GM19193 (cell line): ENCODE results near the gene PAX2.

Experiments
- POLR2A ChIP-seq: IDR thresholded peaks from 4 replicates; pipeline ENCODE4 v1.6.1; 2011; ENCODE audit not compliant: insufficient read depth, insufficient read length; ENCODE audit errors: extremely low read depth

The PAX2 gene

GRCh38 chr10:100802607-100803006 lies 57.2 kb downstream of the PAX2 start:
- no peak for TF ChIP-seq POLR2A

GRCh38 chr10:100803492-100803891 lies 58.1 kb downstream of the PAX2 start:
- TF ChIP-seq POLR2A = no peak

GRCh38 chr10:100803908-100804307 lies 58.5 kb downstream of the PAX2 start:
- no peak for TF ChIP-seq POLR2A

- no peak for TF ChIP-seq POLR2A
Observed at GRCh38 chr10:100805543-100806355, 60.4 kb downstream of the PAX2 start.

- TF ChIP-seq POLR2A = no peak
Observed at GRCh38 chr10:100806356-100806645, 60.9 kb downstream of the PAX2 start.

- no peak for TF ChIP-seq POLR2A
Observed at GRCh38 chr10:100807241-100807951, 62.0 kb downstream of the PAX2 start.

GRCh38 chr10:100808876-100809275 lies 63.5 kb downstream of the PAX2 start:
- no peak for TF ChIP-seq POLR2A

- TF ChIP-seq POLR2A = no peak
Observed at GRCh38 chr10:100810091-100810834, 64.9 kb downstream of the PAX2 start.

GRCh38 chr10:100810835-100811116 lies 65.4 kb downstream of the PAX2 start:
- TF ChIP-seq POLR2A = no peak

GRCh38 chr10:100811261-100811660 lies 65.9 kb downstream of the PAX2 start:
- no peak for TF ChIP-seq POLR2A

- TF ChIP-seq POLR2A = no peak
Observed at GRCh38 chr10:100811752-100812750, 66.7 kb downstream of the PAX2 start.

GRCh38 chr10:100812978-100813377 lies 67.6 kb downstream of the PAX2 start:
- no peak for TF ChIP-seq POLR2A

GRCh38 chr10:100814751-100815474 lies 69.5 kb downstream of the PAX2 start:
- no peak for TF ChIP-seq POLR2A

- no peak for TF ChIP-seq POLR2A
Observed at GRCh38 chr10:100816671-100817070, 71.3 kb downstream of the PAX2 start.
